Left lung (tissue), 10 donors: ENCODE measurements around the gene DRAXIN. TPM values are rescaled to one million over a fixed set of nuclear protein-coding genes. Genes with fewer than 3 reads are reported as not detected.

Experiments used
- ATAC-seq: fragments of 200-7000 bp; cut with Tn5 transposase; one replicate; pipeline ENCODE4 v1.9.1; 2020; ENCODE audit warnings: moderate library complexity
- DNase-seq, 4 donors: peaks; one replicate each; pipeline ENCODE4 v3.0.0-alpha.2; 2013 to 2020
- H3K27ac ChIP-seq, 2 donors: fragments of 200-600 bp; sonication (generic) in 1 of 2; one replicate each; pipeline versions ENCODE4 v1.5.0 to v1.8.0; 2020 to 2021
- H3K27me3 ChIP-seq, 2 donors: fragments of 200-600 bp; sonication (generic) in 1 of 2; one replicate each; pipeline versions ENCODE4 v1.5.0 to v1.8.0; 2020 to 2021
- H3K36me3 ChIP-seq, 2 donors: fragments of 200-600 bp; sonication (generic) in 1 of 2; one replicate each; pipeline versions ENCODE4 v1.5.0 to v1.8.0; 2020 to 2021
- H3K4me1 ChIP-seq, 2 donors: fragments of 200-600 bp; one replicate each; pipeline ENCODE4 v1.8.0; 2021
- H3K4me3 ChIP-seq, 2 donors: fragments of 200-600 bp; sonication (generic) in 1 of 2; one replicate each; pipeline versions ENCODE4 v1.5.0 to v1.8.0; 2020 to 2021; ENCODE audit warnings: mild to moderate bottlenecking in 1 of 2
- H3K9me3 ChIP-seq, 2 donors: fragments of 200-600 bp; sonication (generic) in 1 of 2; one replicate each; pipeline versions ENCODE4 v1.5.0 to v1.8.0; 2020 to 2021
- intact Hi-C, 2 donors: fragments of 100-400 bp; cut with DNase I; formaldehyde crosslinking; loops; one replicate each; pipeline versions ENCODE4 v1.11.2 to v1.14.2; 2022
- polyA plus RNA-seq, 6 donors: library from polyadenylated mRNA; unstranded; fragments of 120-200 nt; gene quantifications; one replicate each; pipeline ENCODE4 v1.2.1, GENCODE V29; 2013; ENCODE audit not compliant: insufficient read length in 6 of 6
- total RNA-seq, 2 donors: library from RNA; stranded (reverse); fragmentation: NEBNext Ultra II Directional; extraction: Animal tissue kit (Norgen Biotek cat#: 25700); gene quantifications; one replicate each; pipeline ENCODE4 v1.2.1, GENCODE V29; 2021
- TF ChIP-seq, protein P1 (sequence below), 2 donors: fragments of 200-600 bp; sonication (generic) in 1 of 2; IDR thresholded peaks; one replicate each; pipeline versions ENCODE4 v1.5.0 to v1.8.0; 2021; ENCODE audit warnings: antibody characterized with exemption in 2 of 2
- donor health status: DM: no; HTN: yes; CAD: no.
- donor health status: DM: no; HTN: no; CAD: no.

The DRAXIN gene
- total and polyA plus RNA-seq, 8 donors: 0.10 to 3.2 (median 2.3) TPM

DNA sequence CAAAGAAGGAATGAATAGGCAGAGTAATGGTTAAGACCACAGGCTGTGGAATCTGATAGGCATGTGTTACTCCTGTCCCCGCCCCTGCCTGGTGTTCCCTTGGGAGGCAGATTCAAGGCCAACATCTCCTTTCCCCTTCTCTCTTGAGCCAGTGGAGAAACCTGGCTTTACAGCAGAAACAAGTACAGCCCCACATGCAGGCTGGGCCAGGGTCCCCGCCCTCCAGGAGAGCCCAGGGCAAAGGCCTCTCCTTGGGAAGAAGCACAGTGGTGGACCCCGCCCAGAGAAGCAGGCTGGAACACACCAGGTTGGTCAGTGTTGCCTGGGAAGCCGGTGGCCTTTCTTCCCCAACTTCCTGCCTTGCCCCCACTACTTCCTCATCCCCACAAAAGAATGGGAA, 77.3 kb downstream of the DRAXIN start:
- H3K27ac ChIP-seq: no peak overlapping the region
- no peaks in the 10 kb centered on the region for H3K9me3 ChIP-seq
- H3K4me3 ChIP-seq: no peak overlapping the region
- no peaks in the 10 kb centered on the region for H3K36me3 ChIP-seq
- no peaks in the 10 kb centered on the region for H3K4me1 ChIP-seq
- intact Hi-C loops: no loop called here
- TF ChIP-seq, protein P1, sequence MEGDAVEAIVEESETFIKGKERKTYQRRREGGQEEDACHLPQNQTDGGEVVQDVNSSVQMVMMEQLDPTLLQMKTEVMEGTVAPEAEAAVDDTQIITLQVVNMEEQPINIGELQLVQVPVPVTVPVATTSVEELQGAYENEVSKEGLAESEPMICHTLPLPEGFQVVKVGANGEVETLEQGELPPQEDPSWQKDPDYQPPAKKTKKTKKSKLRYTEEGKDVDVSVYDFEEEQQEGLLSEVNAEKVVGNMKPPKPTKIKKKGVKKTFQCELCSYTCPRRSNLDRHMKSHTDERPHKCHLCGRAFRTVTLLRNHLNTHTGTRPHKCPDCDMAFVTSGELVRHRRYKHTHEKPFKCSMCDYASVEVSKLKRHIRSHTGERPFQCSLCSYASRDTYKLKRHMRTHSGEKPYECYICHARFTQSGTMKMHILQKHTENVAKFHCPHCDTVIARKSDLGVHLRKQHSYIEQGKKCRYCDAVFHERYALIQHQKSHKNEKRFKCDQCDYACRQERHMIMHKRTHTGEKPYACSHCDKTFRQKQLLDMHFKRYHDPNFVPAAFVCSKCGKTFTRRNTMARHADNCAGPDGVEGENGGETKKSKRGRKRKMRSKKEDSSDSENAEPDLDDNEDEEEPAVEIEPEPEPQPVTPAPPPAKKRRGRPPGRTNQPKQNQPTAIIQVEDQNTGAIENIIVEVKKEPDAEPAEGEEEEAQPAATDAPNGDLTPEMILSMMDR (IDR thresholded peaks at IDR 0.05): no peak
- no peak for ATAC-seq
- DNase-seq: no peak
- peaks cover 0 to 3% of the 10 kb centered on the region in 2 donors for H3K27me3 ChIP-seq

- ATAC-seq: no peak
- peaks cover 0 to 3% of the 10 kb centered on the region in 2 donors for H3K27me3 ChIP-seq
- no peaks in the 10 kb centered on the region for H3K4me1 ChIP-seq
- H3K4me3 ChIP-seq: no peak overlapping the region
- H3K36me3 ChIP-seq: no peaks in the 10 kb centered on the region
- H3K27ac ChIP-seq: no peak overlapping the region
- TF ChIP-seq, protein P1 (IDR thresholded peaks at IDR 0.05): no peak
- H3K9me3 ChIP-seq: no peaks in the 10 kb centered on the region
- intact Hi-C loops: no loop called here
- DNase-seq: no peak
Measured at GRCh38 chr1:11769274-11769673, 77.8 kb downstream of the DRAXIN start.

- Histone ChIP-seq H3K27me3 (peaks cover 0 to 3% of the 10 kb centered on the region in 2 donors), H3K4me3 (no peak overlapping the region), H3K9me3 (no peaks in the 10 kb centered on the region), H3K4me1 (no peaks in the 10 kb centered on the region), H3K36me3 (no peaks in the 10 kb centered on the region), H3K27ac (no peak overlapping the region)
- ATAC-seq: no peak
- TF ChIP-seq, protein P1 (IDR thresholded peaks at IDR 0.05): no peak
- DNase-seq: no peak
- intact Hi-C loops: no loop called here
Measured at GRCh38 chr1:11770011-11770410, 78.5 kb downstream of the DRAXIN start.

DNA sequence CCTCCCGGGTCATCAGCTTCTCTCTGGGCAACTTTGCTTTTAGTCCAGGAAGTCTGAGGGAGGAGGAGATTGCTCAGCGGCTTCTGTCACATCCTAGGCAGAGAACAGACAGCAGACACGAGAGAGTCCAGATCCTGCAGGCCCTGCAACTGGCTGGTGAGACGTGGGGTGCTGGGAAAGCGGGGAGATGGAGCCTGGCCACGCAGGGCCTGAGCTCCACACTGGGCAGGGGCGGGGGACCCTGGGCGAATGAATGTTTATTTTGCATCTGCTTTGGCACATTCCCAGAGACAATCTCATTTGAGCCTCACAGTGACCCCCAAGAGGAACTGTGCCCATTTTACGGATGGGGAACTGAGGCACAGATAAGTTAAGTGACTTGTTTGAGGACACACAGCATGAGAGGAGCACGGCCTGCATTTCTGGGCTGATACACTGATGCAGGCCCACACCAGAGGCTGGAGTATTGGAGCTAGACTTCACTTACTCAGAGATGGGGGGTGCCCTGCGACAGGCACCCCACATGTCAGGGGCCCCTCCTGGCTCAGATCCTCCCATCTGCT, 80.1 kb downstream of the DRAXIN start:
- DNase-seq (peak in 1 of 4 donors; percentile 51), ATAC-seq (no peak)
- no peaks in the 10 kb centered on the region for H3K4me1 ChIP-seq
- H3K36me3 ChIP-seq: no peaks in the 10 kb centered on the region
- no peak overlapping the region for H3K4me3 ChIP-seq
- TF ChIP-seq, protein P1 (IDR thresholded peaks at IDR 0.05): no peak
- H3K27ac ChIP-seq: no peak overlapping the region
- H3K9me3 ChIP-seq: no peaks in the 10 kb centered on the region
- H3K27me3 ChIP-seq: no peaks in the 10 kb centered on the region
- intact Hi-C loops: no loop called here

DNA sequence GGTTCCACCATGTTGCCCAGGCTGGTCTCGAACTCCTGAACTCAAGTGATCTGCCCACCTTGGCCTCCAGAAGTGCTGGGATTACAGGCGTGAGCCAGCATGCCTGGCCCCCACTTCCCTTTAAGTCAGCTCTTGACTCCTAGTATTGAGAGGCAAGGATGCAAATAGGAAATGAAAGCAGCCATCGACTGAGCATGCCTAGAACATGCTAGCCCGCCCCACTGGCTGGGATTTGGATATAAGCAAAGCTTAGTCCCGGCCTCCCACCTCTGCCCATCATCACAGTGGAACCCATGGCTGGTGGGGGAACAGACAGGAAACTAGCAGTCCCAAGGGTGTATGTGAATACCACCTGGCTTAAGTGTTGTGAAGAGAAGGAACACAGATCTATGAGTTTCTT, 80.9 kb downstream of the DRAXIN start:
- Histone ChIP-seq H3K27me3 (no peaks in the 10 kb centered on the region), H3K36me3 (no peaks in the 10 kb centered on the region), H3K27ac (no peak overlapping the region), H3K4me1 (no peaks in the 10 kb centered on the region), H3K4me3 (no peak overlapping the region), H3K9me3 (no peaks in the 10 kb centered on the region)
- no peak for ATAC-seq
- no peak for DNase-seq
- TF ChIP-seq, protein P1 (IDR thresholded peaks at IDR 0.05): no peak
- intact Hi-C loops: no loop called here
